ENCODE data around the gene DUSP2.

DNA sequence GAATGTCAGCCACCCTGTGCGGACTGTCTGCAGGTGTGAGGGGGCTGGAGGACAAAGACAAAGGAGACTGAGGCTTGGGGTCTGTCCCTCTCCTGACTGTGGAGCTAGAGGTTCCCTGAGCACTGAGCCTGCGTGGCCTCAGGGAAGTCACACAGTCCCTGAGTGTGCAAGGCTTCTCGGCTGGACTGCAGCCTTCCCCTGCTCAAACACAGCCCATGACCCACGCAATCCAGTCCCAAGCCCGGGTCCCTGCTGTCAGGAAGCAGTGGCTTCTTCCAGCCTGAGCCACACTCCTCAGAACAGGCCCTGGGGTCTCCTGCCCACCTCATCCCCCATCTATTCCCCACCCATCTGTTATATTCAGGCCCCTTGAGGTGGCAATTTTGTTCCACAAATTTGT is 9.6 kb downstream of the DUSP2 start:
- no peak for TF ChIP-seq ZNF133 (CRISPR knock-in tag; IDR thresholded peaks at IDR 0.05)
- no peak for TF ChIP-seq KDM1A (IDR thresholded peaks at IDR 0.05)
- no peak for TF ChIP-seq ETV5 (CRISPR knock-in tag; IDR thresholded peaks at IDR 0.05; ENCODE audit: low read depth)
- TF ChIP-seq, protein P1, sequence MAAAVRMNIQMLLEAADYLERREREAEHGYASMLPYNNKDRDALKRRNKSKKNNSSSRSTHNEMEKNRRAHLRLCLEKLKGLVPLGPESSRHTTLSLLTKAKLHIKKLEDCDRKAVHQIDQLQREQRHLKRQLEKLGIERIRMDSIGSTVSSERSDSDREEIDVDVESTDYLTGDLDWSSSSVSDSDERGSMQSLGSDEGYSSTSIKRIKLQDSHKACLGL (CRISPR knock-in tag; IDR thresholded peaks at IDR 0.05; ENCODE audit: borderline replicate concordance, poor library complexity, severe bottlenecking) = no peak
- no peak for TF ChIP-seq CEBPB (tag; IDR thresholded peaks at IDR 0.05)
- TF ChIP-seq ZNF146 (CRISPR knock-in tag; IDR thresholded peaks at IDR 0.05; ENCODE audit: unreplicated experiment) = no peak
- TF ChIP-seq CTCF (IDR thresholded peaks at IDR 0.05 in 2 of 3, conservative IDR thresholded peaks at IDR 0.05 in 1 of 3; ENCODE audit: insufficient read depth in 2 of 3, low read depth in 1 of 3, low read length in 3 of 3) = no peak
- TF ChIP-seq MED1 (CRISPR knock-in tag; IDR thresholded peaks at IDR 0.05; ENCODE audit: borderline replicate concordance) = no peak
- no peak for TF ChIP-seq POLR2AphosphoS5 (IDR thresholded peaks at IDR 0.05; ENCODE audit: control insufficient read depth, insufficient read depth, low read depth, low read length)
- no peak for TF ChIP-seq MXI1 (IDR thresholded peaks at IDR 0.05; ENCODE audit: low read depth, low read length)
- no peak for TF ChIP-seq MAFK (IDR thresholded peaks at IDR 0.05; ENCODE audit: low read length)
- TF ChIP-seq GATA2 (CRISPR knock-in tag; IDR thresholded peaks at IDR 0.05) = no peak
- no peak for TF ChIP-seq EP300 (IDR thresholded peaks at IDR 0.05; ENCODE audit: low read length)

Data from K562 (cell line).